IPS-18a (cell line): ENCODE measurements around the gene ZSWIM8.

Experiments used
- H3K27ac ChIP-seq: one replicate; pipeline ENCODE4 v1.5.1; 2013; ENCODE audit warnings: low read length
- H3K27me3 ChIP-seq: one replicate; pipeline ENCODE4 v1.6.1; 2013; ENCODE audit warnings: mild to moderate bottlenecking, low read length; ENCODE audit not compliant: control insufficient read depth, insufficient read depth
- H3K36me3 ChIP-seq: one replicate; pipeline ENCODE4 v1.6.1; 2013; ENCODE audit warnings: low read depth, low read length; ENCODE audit not compliant: control insufficient read depth
- H3K4me1 ChIP-seq: one replicate; pipeline ENCODE4 v1.6.1; 2013; ENCODE audit warnings: low read depth, low read length; ENCODE audit not compliant: control insufficient read depth
- H3K4me3 ChIP-seq: one replicate; pipeline ENCODE4 v1.5.1; 2013; ENCODE audit warnings: low read length
- H3K9ac ChIP-seq: one replicate; pipeline ENCODE4 v1.6.1; 2013; ENCODE audit warnings: mild to moderate bottlenecking, low read length, moderate library complexity
- H3K9me3 ChIP-seq: one replicate; pipeline ENCODE4 v1.6.1; 2013; ENCODE audit warnings: low read depth, low read length; ENCODE audit not compliant: control insufficient read depth

ZSWIM8 gene

GRCh38 chr10:73812657-73813056 is 27.3 kb downstream of the ZSWIM8 start:
- no peaks in the 10 kb centered on the region for H3K9me3 ChIP-seq

GRCh38 chr10:73813333-73813732 is 27.9 kb downstream of the ZSWIM8 start:
- no peak overlapping the region for H3K9ac ChIP-seq
- peaks cover 4% of the 10 kb centered on the region for H3K27me3 ChIP-seq
- no peak overlapping the region for H3K27ac ChIP-seq
- peaks cover 4% of the 10 kb centered on the region for H3K36me3 ChIP-seq
- H3K4me1 ChIP-seq, result peaks cover 5% of the 10 kb centered on the region
- H3K9me3 ChIP-seq, result no peaks in the 10 kb centered on the region
- H3K4me3 ChIP-seq, result no peak overlapping the region

More at GRCh38 chr10:73812657-73813056, 27.3 kb downstream of the ZSWIM8 start:
- H3K27ac ChIP-seq, result no peak overlapping the region
- H3K36me3 ChIP-seq, result peaks cover 10% of the 10 kb centered on the region
- H3K4me3 ChIP-seq, result no peak overlapping the region
- H3K4me1 ChIP-seq, result peaks cover 5% of the 10 kb centered on the region
- no peak overlapping the region for H3K9ac ChIP-seq
- peaks cover 4% of the 10 kb centered on the region for H3K27me3 ChIP-seq

GRCh38 chr10:73814276-73814895 is 29.0 kb downstream of the ZSWIM8 start:
- Histone ChIP-seq H3K27me3 (peaks cover 4% of the 10 kb centered on the region), H3K27ac (no peak overlapping the region), H3K9ac (no peak overlapping the region), H3K4me1 (peaks cover 5% of the 10 kb centered on the region), H3K4me3 (no peak overlapping the region), H3K9me3 (no peaks in the 10 kb centered on the region), H3K36me3 (peaks cover 3% of the 10 kb centered on the region)

GRCh38 chr10:73814896-73815718 is 29.7 kb downstream of the ZSWIM8 start:
- Histone ChIP-seq H3K27ac (no peak overlapping the region), H3K27me3 (peaks cover 4% of the 10 kb centered on the region), H3K9me3 (no peaks in the 10 kb centered on the region), H3K36me3 (peaks cover 3% of the 10 kb centered on the region), H3K4me3 (no peak overlapping the region), H3K9ac (no peak overlapping the region), H3K4me1 (peaks cover 5% of the 10 kb centered on the region)

- Histone ChIP-seq H3K9ac (no peak overlapping the region), H3K27me3 (peaks cover under 1% of the 10 kb centered on the region), H3K36me3 (peaks cover 3% of the 10 kb centered on the region), H3K27ac (no peak overlapping the region), H3K4me1 (peaks cover 5% of the 10 kb centered on the region), H3K9me3 (no peaks in the 10 kb centered on the region), H3K4me3 (no peak overlapping the region)
Observed at GRCh38 chr10:73815719-73816030, 30.3 kb downstream of the ZSWIM8 start.

GRCh38 chr10:73816917-73817729 is 31.7 kb downstream of the ZSWIM8 start:
- no peak overlapping the region for H3K9ac ChIP-seq
- no peaks in the 10 kb centered on the region for H3K27me3 ChIP-seq
- no peaks in the 10 kb centered on the region for H3K9me3 ChIP-seq
- no peak overlapping the region for H3K27ac ChIP-seq
- H3K4me3 ChIP-seq, result no peak overlapping the region
- peaks cover 3% of the 10 kb centered on the region for H3K36me3 ChIP-seq
- H3K4me1 ChIP-seq, result peaks cover 5% of the 10 kb centered on the region

- Histone ChIP-seq H3K27me3 (no peaks in the 10 kb centered on the region), H3K9me3 (no peaks in the 10 kb centered on the region), H3K27ac (no peak overlapping the region), H3K36me3 (peaks cover 3% of the 10 kb centered on the region), H3K9ac (no peak overlapping the region), H3K4me3 (no peak overlapping the region), H3K4me1 (peaks cover under 1% of the 10 kb centered on the region)
Observed at GRCh38 chr10:73817826-73818225, 32.4 kb downstream of the ZSWIM8 start.

- Histone ChIP-seq H3K9me3 (no peaks in the 10 kb centered on the region), H3K27me3 (no peaks in the 10 kb centered on the region), H3K27ac (no peak overlapping the region), H3K4me3 (no peak overlapping the region), H3K9ac (no peak overlapping the region), H3K4me1 (no peaks in the 10 kb centered on the region), H3K36me3 (peaks cover 3% of the 10 kb centered on the region)
Observed at GRCh38 chr10:73818402-73818801, 33.0 kb downstream of the ZSWIM8 start.

GRCh38 chr10:73819081-73819480 is 33.7 kb downstream of the ZSWIM8 start:
- no peak overlapping the region for H3K9ac ChIP-seq
- no peaks in the 10 kb centered on the region for H3K9me3 ChIP-seq
- H3K4me1 ChIP-seq, result no peaks in the 10 kb centered on the region
- H3K27me3 ChIP-seq, result no peaks in the 10 kb centered on the region
- H3K4me3 ChIP-seq, result no peak overlapping the region
- peaks cover 3% of the 10 kb centered on the region for H3K36me3 ChIP-seq
- H3K27ac ChIP-seq, result no peak overlapping the region

- no peak overlapping the region for H3K9ac ChIP-seq
Observed at GRCh38 chr10:73819513-73820093, 34.2 kb downstream of the ZSWIM8 start.

GRCh38 chr10:73823391-73823790 is 38.0 kb downstream of the ZSWIM8 start:
- peaks cover 5% of the 10 kb centered on the region for H3K36me3 ChIP-seq
- H3K9ac ChIP-seq, result no peak overlapping the region
- no peaks in the 10 kb centered on the region for H3K9me3 ChIP-seq
- H3K27me3 ChIP-seq, result no peaks in the 10 kb centered on the region
- no peak overlapping the region for H3K4me3 ChIP-seq
- no peak overlapping the region for H3K27ac ChIP-seq
- H3K4me1 ChIP-seq, result no peaks in the 10 kb centered on the region

More at GRCh38 chr10:73819513-73820093, 34.2 kb downstream of the ZSWIM8 start:
- Histone ChIP-seq H3K36me3 (peaks cover 1% of the 10 kb centered on the region), H3K27me3 (no peaks in the 10 kb centered on the region), H3K4me3 (no peak overlapping the region), H3K9me3 (no peaks in the 10 kb centered on the region), H3K4me1 (no peaks in the 10 kb centered on the region), H3K27ac (no peak overlapping the region)
